ENCODE data around the gene DNER.
"Not testable (repeated sequence)": the region's sequence is repeated elsewhere in the genome, so short reads cannot be mapped to it uniquely, and the experiment has no call there.

Gene DNER

GRCh38 chr2:229375251-229375650 lies 339.1 kb downstream of the DNER start:
- H3K4me3 ChIP-seq: no peak overlapping the region
- no peak overlapping the region for H3K27ac ChIP-seq

GRCh38 chr2:229373311-229373710 lies 341.0 kb downstream of the DNER start:
- H3K27ac ChIP-seq, H3K4me3 ChIP-seq: not testable (repeated sequence)

- H3K27ac ChIP-seq: no peak overlapping the region
- no peak overlapping the region for H3K4me3 ChIP-seq
These were observed 342.1 kb downstream of the DNER start for GRCh38 chr2:229372207-229372606.

- Histone ChIP-seq H3K27ac (no peak overlapping the region), H3K4me3 (no peak overlapping the region)
These were observed 343.3 kb downstream of the DNER start for GRCh38 chr2:229371086-229371485.

- H3K4me3 ChIP-seq: no peak overlapping the region
- H3K27ac ChIP-seq: no peak overlapping the region
These were observed 343.8 kb downstream of the DNER start for GRCh38 chr2:229370509-229370908.

GRCh38 chr2:229363185-229363814 lies 351.1 kb downstream of the DNER start:
- H3K4me3 ChIP-seq: no peak overlapping the region
- H3K27ac ChIP-seq: peak overlapping the region in 6 of 21 experiments; percentile 7 to 60 (median 37)

GRCh38 chr2:229350883-229351282 lies 363.5 kb downstream of the DNER start:
- Histone ChIP-seq H3K4me3 (no peak overlapping the region), H3K27ac (peak overlapping the region in 2 of 21 experiments; percentile 45 to 70)

- H3K27ac ChIP-seq: peak overlapping the region in 4 of 21 experiments; percentile 24 to 70 (median 38)
- no peak overlapping the region for H3K4me3 ChIP-seq
These were observed 364.1 kb downstream of the DNER start for GRCh38 chr2:229350117-229350805.

- H3K4me3 ChIP-seq: no peak overlapping the region
- no peak overlapping the region for H3K27ac ChIP-seq
These were observed 366.2 kb downstream of the DNER start for GRCh38 chr2:229348128-229348527.

GRCh38 chr2:229346816-229347540 lies 367.4 kb downstream of the DNER start:
- H3K27ac ChIP-seq: peak overlapping the region in 1 of 21 experiments; percentile 16
- H3K4me3 ChIP-seq: no peak overlapping the region

GRCh38 chr2:229344955-229345354 lies 369.4 kb downstream of the DNER start:
- Histone ChIP-seq H3K27ac (peak overlapping the region in 6 of 21 experiments; percentile 16 to 58 (median 45)), H3K4me3 (no peak overlapping the region)

- peak overlapping the region in 12 of 21 experiments; percentile 5 to 73 (median 45) for H3K27ac ChIP-seq
- H3K4me3 ChIP-seq: no peak overlapping the region
These were observed 370.2 kb downstream of the DNER start for GRCh38 chr2:229344151-229344551.

- peak overlapping the region in 13 of 21 experiments; percentile 5 to 73 (median 53) for H3K27ac ChIP-seq
- no peak overlapping the region for H3K4me3 ChIP-seq
These were observed 370.7 kb downstream of the DNER start for GRCh38 chr2:229343661-229344060.

- Histone ChIP-seq H3K4me3 (no peak overlapping the region), H3K27ac (peak overlapping the region in 1 of 21 experiments; percentile 68)
These were observed 372.0 kb downstream of the DNER start for GRCh38 chr2:229342376-229342775.

GRCh38 chr2:229340086-229340760 lies 374.1 kb downstream of the DNER start:
- Histone ChIP-seq H3K4me3 (no peak overlapping the region), H3K27ac (peak overlapping the region in 11 of 21 experiments; percentile 15 to 77 (median 41))

- Histone ChIP-seq H3K27ac (peak overlapping the region in 10 of 21 experiments; percentile 15 to 77 (median 40)), H3K4me3 (no peak overlapping the region)
These were observed 374.7 kb downstream of the DNER start for GRCh38 chr2:229339618-229340017.

GRCh38 chr2:229339171-229339570 lies 375.2 kb downstream of the DNER start:
- H3K27ac ChIP-seq: not testable (repeated sequence)

GRCh38 chr2:229335877-229336346 lies 378.4 kb downstream of the DNER start:
- Histone ChIP-seq H3K27ac (no peak overlapping the region), H3K4me3 (no peak overlapping the region)

More at GRCh38 chr2:229339171-229339570, 375.2 kb downstream of the DNER start:
- not testable (repeated sequence) for H3K4me3 ChIP-seq

GRCh38 chr2:229335330-229335729 lies 379.0 kb downstream of the DNER start:
- Histone ChIP-seq H3K4me3 (no peak overlapping the region), H3K27ac (no peak overlapping the region)

GRCh38 chr2:229330952-229331351 lies 383.4 kb downstream of the DNER start:
- Histone ChIP-seq H3K4me3 (no peak overlapping the region), H3K27ac (peak overlapping the region in 2 of 21 experiments; percentile 0 to 23)

Measured in skin epidermis (tissue), 12 donors.